HEK293 (cell line): ENCODE measurements around the gene KMO.

Source experiments
- ZBTB8A ChIP-seq: fragments of 450-650 bp; formaldehyde crosslinking; IDR thresholded peaks from 2 replicates; pipeline ENCODE4 v1.5.1; 2016; ENCODE audit warnings: missing biosample characterization, missing genetic modification characterization
- ZNF121 ChIP-seq: fragments of 450-650 bp; formaldehyde crosslinking; IDR thresholded peaks from 2 replicates; pipeline ENCODE4 v1.5.1; 2016; ENCODE audit warnings: missing biosample characterization, missing genetic modification characterization
- ZNF132 ChIP-seq: fragments of 450-650 bp; formaldehyde crosslinking; IDR thresholded peaks from 2 replicates; pipeline ENCODE4 v1.5.1; 2017; ENCODE audit warnings: missing biosample characterization, missing genetic modification characterization, borderline replicate concordance
- ZNF248 ChIP-seq: fragments of 450-650 bp; formaldehyde crosslinking; IDR thresholded peaks from 2 replicates; pipeline ENCODE4 v1.5.1; 2017; ENCODE audit warnings: missing biosample characterization, missing genetic modification characterization
- ZNF274 ChIP-seq, 2 experiments: fragments of 200-500 bp in 1 of 2; fragments of 450-650 bp in 1 of 2; sonication (Bioruptor generic) in 1 of 2; formaldehyde crosslinking in 1 of 2; IDR thresholded peaks; 2 replicates each; pipeline versions ENCODE4 v1.5.1 to v1.6.1; 2014 to 2016; ENCODE audit warnings: borderline replicate concordance in 1 of 2, inconsistent platforms in 1 of 2, low read length in 1 of 2, missing biosample characterization in 1 of 2, missing genetic modification characterization in 1 of 2
- ZNF423 ChIP-seq: fragments of 450-650 bp; formaldehyde crosslinking; IDR thresholded peaks from 2 replicates; pipeline ENCODE4 v1.5.1; 2016; ENCODE audit warnings: missing biosample characterization, missing genetic modification characterization
- ZNF521 ChIP-seq: fragments of 450-650 bp; formaldehyde crosslinking; IDR thresholded peaks from 2 replicates; pipeline ENCODE4 v1.5.1; 2017; ENCODE audit warnings: missing biosample characterization, mild to moderate bottlenecking, missing genetic modification characterization
- TF ChIP-seq, protein P1 (sequence below): fragments of 450-650 bp; IDR thresholded peaks from 2 replicates; pipeline ENCODE4 v1.5.1; 2018; ENCODE audit warnings: missing biosample characterization, mild to moderate bottlenecking, missing genetic modification characterization
- TF ChIP-seq, protein P2 (sequence below): fragments of 450-650 bp; formaldehyde crosslinking; IDR thresholded peaks from 2 replicates; pipeline ENCODE4 v1.5.1; 2016; ENCODE audit warnings: missing biosample characterization, missing genetic modification characterization
- TF ChIP-seq, protein P3 (sequence below): fragments of 450-650 bp; formaldehyde crosslinking; IDR thresholded peaks from 2 replicates; pipeline ENCODE4 v1.5.1; 2016; ENCODE audit warnings: missing biosample characterization, missing genetic modification characterization
- TF ChIP-seq, protein P4 (sequence below): fragments of 450-650 bp; formaldehyde crosslinking; IDR thresholded peaks from 2 replicates; pipeline ENCODE4 v1.5.1; 2016; ENCODE audit warnings: missing biosample characterization, missing genetic modification characterization
- TF ChIP-seq, protein P5 (sequence below): fragments of 450-650 bp; formaldehyde crosslinking; IDR thresholded peaks from 2 replicates; pipeline ENCODE4 v1.5.1; 2016; ENCODE audit warnings: missing biosample characterization, missing genetic modification characterization, low read depth
- TF ChIP-seq, protein P6 (sequence below): fragments of 450-650 bp; IDR thresholded peaks from 2 replicates; pipeline ENCODE4 v1.5.1; 2018; ENCODE audit warnings: missing biosample characterization, missing genetic modification characterization
- TF ChIP-seq, protein P7 (sequence below): fragments of 450-650 bp; formaldehyde crosslinking; IDR thresholded peaks from 2 replicates; pipeline ENCODE4 v1.5.1; 2016; ENCODE audit warnings: missing biosample characterization, missing genetic modification characterization

DNA sequence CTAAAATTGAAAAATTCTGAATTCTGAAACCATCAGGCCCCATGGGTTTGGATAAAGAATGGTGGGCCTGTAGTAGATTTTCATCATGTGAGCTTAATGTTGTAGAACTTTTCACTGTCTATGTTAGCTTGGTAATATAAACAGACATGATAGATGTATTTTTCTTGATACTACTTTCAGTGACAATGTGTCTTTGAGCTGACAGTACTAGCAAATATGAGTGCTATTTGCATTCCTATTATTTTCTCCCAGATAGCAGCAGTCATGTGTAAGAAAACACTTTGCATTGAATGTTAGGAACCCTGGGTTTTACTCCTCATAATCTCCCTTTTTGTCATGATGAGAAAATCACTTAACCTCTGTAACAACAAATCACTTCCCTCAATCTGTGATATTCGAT is 18.1 kb downstream of the KMO start:
- TF ChIP-seq, protein P1, sequence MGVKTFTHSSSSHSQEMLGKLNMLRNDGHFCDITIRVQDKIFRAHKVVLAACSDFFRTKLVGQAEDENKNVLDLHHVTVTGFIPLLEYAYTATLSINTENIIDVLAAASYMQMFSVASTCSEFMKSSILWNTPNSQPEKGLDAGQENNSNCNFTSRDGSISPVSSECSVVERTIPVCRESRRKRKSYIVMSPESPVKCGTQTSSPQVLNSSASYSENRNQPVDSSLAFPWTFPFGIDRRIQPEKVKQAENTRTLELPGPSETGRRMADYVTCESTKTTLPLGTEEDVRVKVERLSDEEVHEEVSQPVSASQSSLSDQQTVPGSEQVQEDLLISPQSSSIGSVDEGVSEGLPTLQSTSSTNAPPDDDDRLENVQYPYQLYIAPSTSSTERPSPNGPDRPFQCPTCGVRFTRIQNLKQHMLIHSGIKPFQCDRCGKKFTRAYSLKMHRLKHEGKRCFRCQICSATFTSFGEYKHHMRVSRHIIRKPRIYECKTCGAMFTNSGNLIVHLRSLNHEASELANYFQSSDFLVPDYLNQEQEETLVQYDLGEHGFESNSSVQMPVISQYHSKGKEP (tag by site-specific recombination): no peak
- TF ChIP-seq, protein P2, sequence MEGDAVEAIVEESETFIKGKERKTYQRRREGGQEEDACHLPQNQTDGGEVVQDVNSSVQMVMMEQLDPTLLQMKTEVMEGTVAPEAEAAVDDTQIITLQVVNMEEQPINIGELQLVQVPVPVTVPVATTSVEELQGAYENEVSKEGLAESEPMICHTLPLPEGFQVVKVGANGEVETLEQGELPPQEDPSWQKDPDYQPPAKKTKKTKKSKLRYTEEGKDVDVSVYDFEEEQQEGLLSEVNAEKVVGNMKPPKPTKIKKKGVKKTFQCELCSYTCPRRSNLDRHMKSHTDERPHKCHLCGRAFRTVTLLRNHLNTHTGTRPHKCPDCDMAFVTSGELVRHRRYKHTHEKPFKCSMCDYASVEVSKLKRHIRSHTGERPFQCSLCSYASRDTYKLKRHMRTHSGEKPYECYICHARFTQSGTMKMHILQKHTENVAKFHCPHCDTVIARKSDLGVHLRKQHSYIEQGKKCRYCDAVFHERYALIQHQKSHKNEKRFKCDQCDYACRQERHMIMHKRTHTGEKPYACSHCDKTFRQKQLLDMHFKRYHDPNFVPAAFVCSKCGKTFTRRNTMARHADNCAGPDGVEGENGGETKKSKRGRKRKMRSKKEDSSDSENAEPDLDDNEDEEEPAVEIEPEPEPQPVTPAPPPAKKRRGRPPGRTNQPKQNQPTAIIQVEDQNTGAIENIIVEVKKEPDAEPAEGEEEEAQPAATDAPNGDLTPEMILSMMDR (tag by site-specific recombination): no peak
- TF ChIP-seq ZNF521 (tag by site-specific recombination) (no peak), ZNF132 (no peak), ZNF274 (IDR thresholded peaks at IDR 0.05; ENCODE audit: low read length) (no peak), ZNF274 (tag by site-specific recombination; IDR thresholded peaks at IDR 0.05; ENCODE audit: borderline replicate concordance) (no peak), ZNF423 (no peak), ZNF121 (tag by site-specific recombination) (no peak), ZNF248 (no peak), ZBTB8A (tag by site-specific recombination) (no peak)
- TF ChIP-seq, protein P3, sequence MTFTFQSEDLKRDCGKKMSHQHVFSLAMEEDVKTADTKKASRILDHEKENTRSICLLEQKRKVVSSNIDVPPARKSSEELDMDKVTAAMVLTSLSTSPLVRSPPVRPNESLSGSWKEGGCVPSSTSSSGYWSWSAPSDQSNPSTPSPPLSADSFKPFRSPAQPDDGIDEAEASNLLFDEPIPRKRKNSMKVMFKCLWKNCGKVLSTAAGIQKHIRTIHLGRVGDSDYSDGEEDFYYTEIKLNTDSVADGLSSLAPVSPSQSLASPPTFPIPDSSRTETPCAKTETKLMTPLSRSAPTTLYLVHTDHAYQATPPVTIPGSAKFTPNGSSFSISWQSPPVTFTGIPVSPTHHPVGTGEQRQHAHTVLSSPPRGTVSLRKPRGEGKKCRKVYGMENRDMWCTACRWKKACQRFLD (tag by site-specific recombination): no peak
- TF ChIP-seq, protein P4, sequence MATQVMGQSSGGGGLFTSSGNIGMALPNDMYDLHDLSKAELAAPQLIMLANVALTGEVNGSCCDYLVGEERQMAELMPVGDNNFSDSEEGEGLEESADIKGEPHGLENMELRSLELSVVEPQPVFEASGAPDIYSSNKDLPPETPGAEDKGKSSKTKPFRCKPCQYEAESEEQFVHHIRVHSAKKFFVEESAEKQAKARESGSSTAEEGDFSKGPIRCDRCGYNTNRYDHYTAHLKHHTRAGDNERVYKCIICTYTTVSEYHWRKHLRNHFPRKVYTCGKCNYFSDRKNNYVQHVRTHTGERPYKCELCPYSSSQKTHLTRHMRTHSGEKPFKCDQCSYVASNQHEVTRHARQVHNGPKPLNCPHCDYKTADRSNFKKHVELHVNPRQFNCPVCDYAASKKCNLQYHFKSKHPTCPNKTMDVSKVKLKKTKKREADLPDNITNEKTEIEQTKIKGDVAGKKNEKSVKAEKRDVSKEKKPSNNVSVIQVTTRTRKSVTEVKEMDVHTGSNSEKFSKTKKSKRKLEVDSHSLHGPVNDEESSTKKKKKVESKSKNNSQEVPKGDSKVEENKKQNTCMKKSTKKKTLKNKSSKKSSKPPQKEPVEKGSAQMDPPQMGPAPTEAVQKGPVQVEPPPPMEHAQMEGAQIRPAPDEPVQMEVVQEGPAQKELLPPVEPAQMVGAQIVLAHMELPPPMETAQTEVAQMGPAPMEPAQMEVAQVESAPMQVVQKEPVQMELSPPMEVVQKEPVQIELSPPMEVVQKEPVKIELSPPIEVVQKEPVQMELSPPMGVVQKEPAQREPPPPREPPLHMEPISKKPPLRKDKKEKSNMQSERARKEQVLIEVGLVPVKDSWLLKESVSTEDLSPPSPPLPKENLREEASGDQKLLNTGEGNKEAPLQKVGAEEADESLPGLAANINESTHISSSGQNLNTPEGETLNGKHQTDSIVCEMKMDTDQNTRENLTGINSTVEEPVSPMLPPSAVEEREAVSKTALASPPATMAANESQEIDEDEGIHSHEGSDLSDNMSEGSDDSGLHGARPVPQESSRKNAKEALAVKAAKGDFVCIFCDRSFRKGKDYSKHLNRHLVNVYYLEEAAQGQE (tag by site-specific recombination): no peak
- TF ChIP-seq, protein P5, sequence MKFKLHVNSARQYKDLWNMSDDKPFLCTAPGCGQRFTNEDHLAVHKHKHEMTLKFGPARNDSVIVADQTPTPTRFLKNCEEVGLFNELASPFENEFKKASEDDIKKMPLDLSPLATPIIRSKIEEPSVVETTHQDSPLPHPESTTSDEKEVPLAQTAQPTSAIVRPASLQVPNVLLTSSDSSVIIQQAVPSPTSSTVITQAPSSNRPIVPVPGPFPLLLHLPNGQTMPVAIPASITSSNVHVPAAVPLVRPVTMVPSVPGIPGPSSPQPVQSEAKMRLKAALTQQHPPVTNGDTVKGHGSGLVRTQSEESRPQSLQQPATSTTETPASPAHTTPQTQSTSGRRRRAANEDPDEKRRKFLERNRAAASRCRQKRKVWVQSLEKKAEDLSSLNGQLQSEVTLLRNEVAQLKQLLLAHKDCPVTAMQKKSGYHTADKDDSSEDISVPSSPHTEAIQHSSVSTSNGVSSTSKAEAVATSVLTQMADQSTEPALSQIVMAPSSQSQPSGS: no peak
- TF ChIP-seq, protein P6, sequence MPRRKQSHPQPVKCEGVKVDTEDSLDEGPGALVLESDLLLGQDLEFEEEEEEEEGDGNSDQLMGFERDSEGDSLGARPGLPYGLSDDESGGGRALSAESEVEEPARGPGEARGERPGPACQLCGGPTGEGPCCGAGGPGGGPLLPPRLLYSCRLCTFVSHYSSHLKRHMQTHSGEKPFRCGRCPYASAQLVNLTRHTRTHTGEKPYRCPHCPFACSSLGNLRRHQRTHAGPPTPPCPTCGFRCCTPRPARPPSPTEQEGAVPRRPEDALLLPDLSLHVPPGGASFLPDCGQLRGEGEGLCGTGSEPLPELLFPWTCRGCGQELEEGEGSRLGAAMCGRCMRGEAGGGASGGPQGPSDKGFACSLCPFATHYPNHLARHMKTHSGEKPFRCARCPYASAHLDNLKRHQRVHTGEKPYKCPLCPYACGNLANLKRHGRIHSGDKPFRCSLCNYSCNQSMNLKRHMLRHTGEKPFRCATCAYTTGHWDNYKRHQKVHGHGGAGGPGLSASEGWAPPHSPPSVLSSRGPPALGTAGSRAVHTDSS: no peak
- TF ChIP-seq, protein P7, sequence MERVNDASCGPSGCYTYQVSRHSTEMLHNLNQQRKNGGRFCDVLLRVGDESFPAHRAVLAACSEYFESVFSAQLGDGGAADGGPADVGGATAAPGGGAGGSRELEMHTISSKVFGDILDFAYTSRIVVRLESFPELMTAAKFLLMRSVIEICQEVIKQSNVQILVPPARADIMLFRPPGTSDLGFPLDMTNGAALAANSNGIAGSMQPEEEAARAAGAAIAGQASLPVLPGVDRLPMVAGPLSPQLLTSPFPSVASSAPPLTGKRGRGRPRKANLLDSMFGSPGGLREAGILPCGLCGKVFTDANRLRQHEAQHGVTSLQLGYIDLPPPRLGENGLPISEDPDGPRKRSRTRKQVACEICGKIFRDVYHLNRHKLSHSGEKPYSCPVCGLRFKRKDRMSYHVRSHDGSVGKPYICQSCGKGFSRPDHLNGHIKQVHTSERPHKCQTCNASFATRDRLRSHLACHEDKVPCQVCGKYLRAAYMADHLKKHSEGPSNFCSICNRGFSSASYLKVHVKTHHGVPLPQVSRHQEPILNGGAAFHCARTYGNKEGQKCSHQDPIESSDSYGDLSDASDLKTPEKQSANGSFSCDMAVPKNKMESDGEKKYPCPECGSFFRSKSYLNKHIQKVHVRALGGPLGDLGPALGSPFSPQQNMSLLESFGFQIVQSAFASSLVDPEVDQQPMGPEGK (tag by site-specific recombination): no peak
